ENCODE measurements around the gene PTCH1.

Gene PTCH1

GRCh38 chr9:95433096-95433819 is 83.5 kb downstream of the PTCH1 start:
- peaks cover 6% of the 10 kb centered on the region for H3K9me3 ChIP-seq (ENCODE audit: insufficient read depth, low read depth, low read length)
- H3K36me3 ChIP-seq (ENCODE audit: control insufficient read depth in 1 of 2, insufficient read depth in 2 of 2, low read length in 2 of 2): no peaks in the 10 kb centered on the region
- H3K79me1 ChIP-seq (ENCODE audit: low read length): no peaks in the 10 kb centered on the region
- no peak overlapping the region for H2BK12ac ChIP-seq (ENCODE audit: low read length)
- H3K18ac ChIP-seq (ENCODE audit: low read length): no peak overlapping the region
- no peak overlapping the region for H3K14ac ChIP-seq (ENCODE audit: low read length)
- H3K9ac ChIP-seq (ENCODE audit: low read length): no peak overlapping the region
- H4K91ac ChIP-seq (ENCODE audit: low read depth, low read length): no peak overlapping the region
- H4K12ac ChIP-seq (ENCODE audit: low read depth, low read length): no peak overlapping the region
- no peak overlapping the region for H3K4me3 ChIP-seq (ENCODE audit: low read depth, low read length)
- no peak overlapping the region for H3K27ac ChIP-seq (ENCODE audit: low read depth, low read length)
- no peak overlapping the region for H3K4me2 ChIP-seq (ENCODE audit: low read length)
- peaks cover 0 to 3% of the 10 kb centered on the region in 2 experiments for H3K4me1 ChIP-seq (ENCODE audit: control insufficient read depth in 1 of 2, insufficient read depth in 2 of 2, low read length in 2 of 2)
- no peak overlapping the region for H3K23ac ChIP-seq (ENCODE audit: low read length)
- no peak overlapping the region for H2BK120ac ChIP-seq (ENCODE audit: insufficient read depth, low read length, poor library complexity)
- no peak overlapping the region for H2AK5ac ChIP-seq (ENCODE audit: low read length)
- no peak overlapping the region for H2AFZ ChIP-seq (ENCODE audit: insufficient read depth, low read length, poor library complexity)
- no peaks in the 10 kb centered on the region for H3K79me2 ChIP-seq (ENCODE audit: control insufficient read depth, insufficient read depth, low read length, poor library complexity)
- H4K8ac ChIP-seq (ENCODE audit: low read depth, low read length): no peak overlapping the region
- no CpG with 5 or more reads among the region's 8 CpGs for WGBS (ENCODE audit: extremely low coverage, insufficient coverage, insufficient read length)
- no peak overlapping the region for H3K4ac ChIP-seq (ENCODE audit: low read depth, low read length)
- no peak overlapping the region for H2BK5ac ChIP-seq (ENCODE audit: low read depth, low read length, poor library complexity)
- H3K27me3 ChIP-seq (ENCODE audit: insufficient read depth, low read length): no peaks in the 10 kb centered on the region
- no peak for DNase-seq

- Histone ChIP-seq H2AFZ (ENCODE audit: insufficient read depth, low read length, poor library complexity) (no peak overlapping the region), H3K9me3 (ENCODE audit: insufficient read depth, low read depth, low read length) (peaks cover 6% of the 10 kb centered on the region)
Observed at GRCh38 chr9:95431286-95431685, 85.5 kb downstream of the PTCH1 start.

GRCh38 chr9:95429948-95430620 is 86.7 kb downstream of the PTCH1 start:
- H4K12ac ChIP-seq (ENCODE audit: low read depth, low read length): no peak overlapping the region
- H3K9me3 ChIP-seq (ENCODE audit: insufficient read depth, low read depth, low read length): peaks cover 6% of the 10 kb centered on the region
- no peak overlapping the region for H4K8ac ChIP-seq (ENCODE audit: low read depth, low read length)
- H3K79me2 ChIP-seq (ENCODE audit: control insufficient read depth, insufficient read depth, low read length, poor library complexity): peaks cover 2% of the 10 kb centered on the region
- WGBS (ENCODE audit: extremely low coverage, insufficient coverage, insufficient read length): no CpG with 5 or more reads among the region's 7 CpGs
- H3K18ac ChIP-seq (ENCODE audit: low read length): no peak overlapping the region
- H3K23ac ChIP-seq (ENCODE audit: low read length): no peak overlapping the region
- H2BK12ac ChIP-seq (ENCODE audit: low read length): no peak overlapping the region
- no peak overlapping the region for H2BK120ac ChIP-seq (ENCODE audit: insufficient read depth, low read length, poor library complexity)
- H3K27ac ChIP-seq (ENCODE audit: low read depth, low read length): no peak overlapping the region
- no peak overlapping the region for H3K4me2 ChIP-seq (ENCODE audit: low read length)
- H2AK5ac ChIP-seq (ENCODE audit: low read length): no peak overlapping the region
- H4K91ac ChIP-seq (ENCODE audit: low read depth, low read length): no peak overlapping the region
- H3K14ac ChIP-seq (ENCODE audit: low read length): no peak overlapping the region
- DNase-seq: no peak
- no peaks in the 10 kb centered on the region for H3K36me3 ChIP-seq (ENCODE audit: control insufficient read depth in 1 of 2, insufficient read depth in 2 of 2, low read length in 2 of 2)
- H2AFZ ChIP-seq (ENCODE audit: insufficient read depth, low read length, poor library complexity): no peak overlapping the region
- no peaks in the 10 kb centered on the region for H3K27me3 ChIP-seq (ENCODE audit: insufficient read depth, low read length)
- no peak overlapping the region for H3K4ac ChIP-seq (ENCODE audit: low read depth, low read length)
- H2BK5ac ChIP-seq (ENCODE audit: low read depth, low read length, poor library complexity): no peak overlapping the region
- no peak overlapping the region for H3K9ac ChIP-seq (ENCODE audit: low read length)
- H3K4me3 ChIP-seq (ENCODE audit: low read depth, low read length): no peak overlapping the region
- H3K79me1 ChIP-seq (ENCODE audit: low read length): peaks cover 9% of the 10 kb centered on the region
- peaks cover 0 to 3% of the 10 kb centered on the region in 2 experiments for H3K4me1 ChIP-seq (ENCODE audit: control insufficient read depth in 1 of 2, insufficient read depth in 2 of 2, low read length in 2 of 2)

More at GRCh38 chr9:95431286-95431685, 85.5 kb downstream of the PTCH1 start:
- Histone ChIP-seq H4K8ac (ENCODE audit: low read depth, low read length) (no peak overlapping the region), H2AK5ac (ENCODE audit: low read length) (no peak overlapping the region), H4K91ac (ENCODE audit: low read depth, low read length) (no peak overlapping the region), H2BK120ac (ENCODE audit: insufficient read depth, low read length, poor library complexity) (no peak overlapping the region), H3K14ac (ENCODE audit: low read length) (no peak overlapping the region), H3K4me2 (ENCODE audit: low read length) (no peak overlapping the region), H3K79me1 (ENCODE audit: low read length) (peaks cover 5% of the 10 kb centered on the region), H4K12ac (ENCODE audit: low read depth, low read length) (no peak overlapping the region), H3K18ac (ENCODE audit: low read length) (no peak overlapping the region), H2BK12ac (ENCODE audit: low read length) (no peak overlapping the region), H3K79me2 (ENCODE audit: control insufficient read depth, insufficient read depth, low read length, poor library complexity) (peaks cover 2% of the 10 kb centered on the region), H3K4me1 (ENCODE audit: control insufficient read depth in 1 of 2, insufficient read depth in 2 of 2, low read length in 2 of 2) (peaks cover 0 to 3% of the 10 kb centered on the region in 2 experiments), H3K23ac (ENCODE audit: low read length) (no peak overlapping the region), H3K4ac (ENCODE audit: low read depth, low read length) (no peak overlapping the region), H3K36me3 (ENCODE audit: control insufficient read depth in 1 of 2, insufficient read depth in 2 of 2, low read length in 2 of 2) (no peaks in the 10 kb centered on the region), H2BK5ac (ENCODE audit: low read depth, low read length, poor library complexity) (no peak overlapping the region), H3K27ac (ENCODE audit: low read depth, low read length) (no peak overlapping the region), H3K9ac (ENCODE audit: low read length) (no peak overlapping the region), H3K27me3 (ENCODE audit: insufficient read depth, low read length) (no peaks in the 10 kb centered on the region), H3K4me3 (ENCODE audit: low read depth, low read length) (no peak overlapping the region)
- no peak for DNase-seq
- 100% methylated on average over 1 of the region's 1 CpG for WGBS (ENCODE audit: extremely low coverage, insufficient coverage, insufficient read length)

- Histone ChIP-seq H2BK5ac (ENCODE audit: low read depth, low read length, poor library complexity) (no peak overlapping the region), H4K8ac (ENCODE audit: low read depth, low read length) (no peak overlapping the region), H2AK5ac (ENCODE audit: low read length) (no peak overlapping the region), H4K12ac (ENCODE audit: low read depth, low read length) (no peak overlapping the region), H3K4me1 (ENCODE audit: control insufficient read depth in 1 of 2, insufficient read depth in 2 of 2, low read length in 2 of 2) (no peaks in the 10 kb centered on the region), H3K4me3 (ENCODE audit: low read depth, low read length) (no peak overlapping the region), H3K27me3 (ENCODE audit: insufficient read depth, low read length) (no peaks in the 10 kb centered on the region), H2BK12ac (ENCODE audit: low read length) (no peak overlapping the region), H3K79me2 (ENCODE audit: control insufficient read depth, insufficient read depth, low read length, poor library complexity) (peaks cover 2% of the 10 kb centered on the region), H3K14ac (ENCODE audit: low read length) (no peak overlapping the region), H3K18ac (ENCODE audit: low read length) (no peak overlapping the region), H3K79me1 (ENCODE audit: low read length) (peaks cover 9% of the 10 kb centered on the region), H4K91ac (ENCODE audit: low read depth, low read length) (no peak overlapping the region), H2BK120ac (ENCODE audit: insufficient read depth, low read length, poor library complexity) (no peak overlapping the region), H3K36me3 (ENCODE audit: control insufficient read depth in 1 of 2, insufficient read depth in 2 of 2, low read length in 2 of 2) (peaks cover 0 to 3% of the 10 kb centered on the region in 2 experiments), H3K4ac (ENCODE audit: low read depth, low read length) (no peak overlapping the region), H3K27ac (ENCODE audit: low read depth, low read length) (no peak overlapping the region), H3K9me3 (ENCODE audit: insufficient read depth, low read depth, low read length) (peaks cover 1% of the 10 kb centered on the region), H2AFZ (ENCODE audit: insufficient read depth, low read length, poor library complexity) (no peak overlapping the region), H3K4me2 (ENCODE audit: low read length) (no peak overlapping the region), H3K23ac (ENCODE audit: low read length) (no peak overlapping the region), H3K9ac (ENCODE audit: low read length) (no peak overlapping the region)
- no CpG with 5 or more reads among the region's 10 CpGs for WGBS (ENCODE audit: extremely low coverage, insufficient coverage, insufficient read length)
- no peak for DNase-seq
Observed at GRCh38 chr9:95429096-95429495, 87.7 kb downstream of the PTCH1 start.

All from trophoblast cell (in vitro differentiated cells and primary cell).